ENCODE measurements around the gene IP6K2.

IP6K2 gene

DNA sequence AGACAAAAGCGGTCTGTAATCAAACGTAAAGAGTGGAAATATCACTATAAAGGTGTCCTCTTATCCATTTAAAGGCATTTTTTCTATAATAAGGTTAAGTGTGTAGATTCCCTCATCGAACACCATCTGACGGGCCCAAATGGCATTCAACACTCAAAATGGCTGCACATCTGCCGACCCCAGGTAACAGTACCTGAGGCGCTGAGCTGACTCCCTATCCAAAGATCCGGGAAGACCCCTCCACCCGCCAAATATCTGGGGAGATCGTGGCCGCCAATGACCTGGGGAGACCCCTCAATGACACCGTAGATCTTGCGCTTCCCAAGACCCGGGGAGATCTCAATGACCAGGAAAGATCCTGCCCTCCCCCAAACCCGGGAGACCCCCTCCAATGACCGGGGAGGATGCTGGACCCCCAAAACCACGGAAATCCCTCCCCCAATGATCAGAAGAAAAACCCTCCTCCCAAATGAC is 476 bp downstream of the IP6K2 start:
- TF ChIP-seq, protein P1, sequence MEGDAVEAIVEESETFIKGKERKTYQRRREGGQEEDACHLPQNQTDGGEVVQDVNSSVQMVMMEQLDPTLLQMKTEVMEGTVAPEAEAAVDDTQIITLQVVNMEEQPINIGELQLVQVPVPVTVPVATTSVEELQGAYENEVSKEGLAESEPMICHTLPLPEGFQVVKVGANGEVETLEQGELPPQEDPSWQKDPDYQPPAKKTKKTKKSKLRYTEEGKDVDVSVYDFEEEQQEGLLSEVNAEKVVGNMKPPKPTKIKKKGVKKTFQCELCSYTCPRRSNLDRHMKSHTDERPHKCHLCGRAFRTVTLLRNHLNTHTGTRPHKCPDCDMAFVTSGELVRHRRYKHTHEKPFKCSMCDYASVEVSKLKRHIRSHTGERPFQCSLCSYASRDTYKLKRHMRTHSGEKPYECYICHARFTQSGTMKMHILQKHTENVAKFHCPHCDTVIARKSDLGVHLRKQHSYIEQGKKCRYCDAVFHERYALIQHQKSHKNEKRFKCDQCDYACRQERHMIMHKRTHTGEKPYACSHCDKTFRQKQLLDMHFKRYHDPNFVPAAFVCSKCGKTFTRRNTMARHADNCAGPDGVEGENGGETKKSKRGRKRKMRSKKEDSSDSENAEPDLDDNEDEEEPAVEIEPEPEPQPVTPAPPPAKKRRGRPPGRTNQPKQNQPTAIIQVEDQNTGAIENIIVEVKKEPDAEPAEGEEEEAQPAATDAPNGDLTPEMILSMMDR (conservative IDR thresholded peaks at IDR 0.05; ENCODE audit: low read depth, low read length) = no peak
- H3K4me3 ChIP-seq (ENCODE audit: low read length) = peak overlapping the region; percentile 100
- DNase-seq (ENCODE audit: low read depth) = no peak

DNA sequence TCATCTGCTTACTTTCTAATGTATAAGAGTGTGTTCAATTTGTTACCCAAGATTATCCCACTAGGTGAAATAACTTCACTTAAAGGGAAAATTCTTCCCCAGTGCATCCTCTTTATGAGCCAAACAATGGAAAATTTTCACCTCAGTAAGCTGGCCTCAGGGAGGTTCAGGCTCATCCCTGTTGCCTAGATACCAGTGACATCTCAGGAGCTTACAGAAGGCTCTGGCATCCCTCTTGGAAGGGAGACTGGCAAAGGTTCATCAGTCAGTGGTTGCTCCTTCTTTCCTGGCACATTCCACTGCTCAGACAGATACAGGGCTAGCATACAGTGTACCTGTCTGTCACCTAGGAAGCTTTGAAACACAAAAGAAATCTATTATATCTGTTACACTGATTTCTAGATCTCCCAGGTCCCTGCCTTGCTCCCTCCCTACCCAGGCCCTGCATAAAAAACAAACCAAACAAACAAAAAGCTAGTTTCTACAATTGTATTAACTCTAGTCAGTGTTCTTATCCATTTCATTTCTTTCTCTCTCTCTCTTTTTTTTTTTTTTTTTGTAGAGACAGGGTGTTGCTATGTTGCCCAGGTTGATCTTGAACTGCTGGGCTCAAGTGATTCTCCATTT is 1.7 kb downstream of the IP6K2 start:
- DNase-seq (ENCODE audit: low read depth) = no peak
- TF ChIP-seq, protein P1 (conservative IDR thresholded peaks at IDR 0.05; ENCODE audit: low read depth, low read length) = no peak
- H3K4me3 ChIP-seq (ENCODE audit: low read length) = peak overlapping the region; percentile 100

DNA sequence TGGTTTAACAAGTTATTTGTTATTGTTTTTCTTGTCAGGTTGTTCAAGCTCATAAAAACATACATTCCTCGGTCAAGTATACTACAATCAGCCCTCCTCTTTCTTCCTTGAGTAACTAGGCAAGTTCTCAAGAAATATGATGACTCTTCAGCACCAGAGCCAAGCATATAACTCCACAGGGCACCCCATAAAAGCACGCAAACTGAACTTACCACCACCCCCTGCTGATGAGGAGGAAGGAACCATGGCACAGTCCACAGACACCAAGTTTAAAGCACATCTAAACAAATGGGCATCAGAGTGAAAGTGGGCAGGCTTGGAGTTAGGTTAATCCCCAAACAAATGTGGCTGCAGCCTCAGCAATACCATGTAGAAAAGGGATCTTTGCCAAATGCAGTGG is 5.3 kb downstream of the IP6K2 start:
- DNase-seq (ENCODE audit: low read depth) = no peak
- no peak overlapping the region for H3K4me3 ChIP-seq (ENCODE audit: low read length)
- TF ChIP-seq, protein P1 (conservative IDR thresholded peaks at IDR 0.05; ENCODE audit: low read depth, low read length) = no peak

DNA sequence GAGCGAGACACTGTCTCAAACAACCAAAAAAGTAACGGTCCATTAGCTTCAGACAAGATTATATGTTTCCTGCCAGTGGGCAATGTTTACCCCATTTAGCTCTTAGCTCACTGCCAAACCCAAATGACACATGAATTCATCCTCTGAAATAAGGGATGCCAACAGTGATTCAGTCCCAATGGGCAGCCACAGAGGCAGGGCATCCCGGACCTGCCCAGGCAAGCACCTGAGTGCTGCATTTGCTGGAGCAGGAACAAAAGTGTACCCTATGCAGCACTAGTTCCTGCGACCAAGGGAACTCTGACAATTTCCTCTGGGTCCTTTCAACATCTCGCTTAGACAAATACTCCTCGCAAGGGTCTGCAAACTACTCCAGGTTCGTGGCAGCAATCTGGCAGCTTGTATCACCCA is 8.0 kb downstream of the IP6K2 start:
- H3K4me3 ChIP-seq (ENCODE audit: low read length) = no peak overlapping the region
- DNase-seq (ENCODE audit: low read depth) = no peak
- TF ChIP-seq, protein P1 (conservative IDR thresholded peaks at IDR 0.05; ENCODE audit: low read depth, low read length) = no peak

DNA sequence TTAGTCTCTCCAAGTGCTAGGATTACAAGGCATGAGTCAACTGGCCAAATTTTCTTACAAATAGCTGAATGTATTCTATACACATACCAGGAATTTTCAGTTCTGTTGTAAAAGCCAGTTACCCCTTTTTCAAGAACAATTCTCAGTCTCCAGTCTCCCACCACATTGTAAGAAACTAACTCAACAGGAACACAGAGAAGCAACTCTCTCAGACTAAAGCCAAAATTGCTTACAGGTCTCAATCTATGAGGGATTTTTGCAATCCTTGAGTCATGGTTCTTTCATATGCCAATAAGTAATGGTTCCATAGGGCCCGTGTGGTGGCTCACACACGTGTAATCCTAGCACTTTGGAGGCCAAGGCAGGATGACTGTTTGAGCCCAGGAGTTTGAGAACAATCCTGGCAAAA is 8.5 kb downstream of the IP6K2 start:
- no peak for DNase-seq (ENCODE audit: low read depth)
- H3K4me3 ChIP-seq (ENCODE audit: low read length) = no peak overlapping the region
- TF ChIP-seq, protein P1 (conservative IDR thresholded peaks at IDR 0.05; ENCODE audit: low read depth, low read length) = no peak

DNA sequence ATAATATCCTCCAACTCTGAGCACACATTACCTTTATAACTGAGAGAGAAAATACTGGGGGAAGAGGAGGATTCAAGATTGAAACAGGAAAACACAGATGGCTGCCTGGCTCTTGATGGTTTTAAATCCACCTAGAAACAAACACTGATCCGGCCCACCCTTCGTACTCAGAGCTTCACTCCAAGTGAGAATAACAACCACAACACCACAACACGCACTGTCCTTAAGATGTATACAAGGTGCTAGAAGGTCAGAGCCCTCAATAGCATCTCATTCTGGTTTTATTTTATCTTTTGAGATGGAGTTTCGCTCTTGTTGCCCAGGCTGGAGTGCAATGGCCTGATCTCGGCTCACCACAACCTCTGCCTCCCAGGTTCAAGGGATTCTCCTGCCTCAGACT is 9.9 kb downstream of the IP6K2 start:
- TF ChIP-seq, protein P1 (conservative IDR thresholded peaks at IDR 0.05; ENCODE audit: low read depth, low read length) = no peak

DNA sequence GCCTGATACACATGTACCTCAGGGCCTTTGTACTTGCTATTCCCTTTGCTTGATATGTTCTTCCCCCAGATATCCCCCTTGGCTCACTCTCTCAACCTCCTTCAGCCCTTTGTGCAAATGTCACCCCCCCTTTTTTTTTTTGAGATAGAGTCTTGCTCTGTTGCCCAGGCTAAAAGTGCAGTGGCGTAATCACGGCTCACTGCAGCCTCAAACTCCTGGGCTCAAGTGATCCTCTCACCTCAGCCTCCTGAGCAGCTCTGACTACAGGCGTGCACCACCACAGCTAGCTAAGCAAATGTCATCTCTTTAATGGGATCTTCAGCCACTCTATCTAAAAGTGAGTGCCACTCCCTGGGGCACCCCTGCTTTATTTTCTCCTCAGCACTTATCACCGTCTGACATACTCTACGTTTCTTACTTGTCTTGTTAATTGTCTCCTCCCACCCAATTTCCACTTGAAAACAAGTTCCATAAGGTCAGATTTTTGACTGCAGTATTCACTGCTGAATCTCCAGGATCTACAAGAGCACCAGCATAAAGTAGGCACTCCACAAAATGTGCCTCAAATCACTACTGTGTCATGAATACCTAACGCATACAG is 14.6 kb downstream of the IP6K2 start:
- DNase-seq (ENCODE audit: low read depth) = no peak
- H3K4me3 ChIP-seq (ENCODE audit: low read length) = no peak overlapping the region
- TF ChIP-seq, protein P1 (conservative IDR thresholded peaks at IDR 0.05; ENCODE audit: low read depth, low read length) = no peak

More for the DNA sequence above, 9.9 kb downstream of the IP6K2 start:
- no peak overlapping the region for H3K4me3 ChIP-seq (ENCODE audit: low read length)
- no peak for DNase-seq (ENCODE audit: low read depth)

All from retinal pigment epithelial cell (primary cell).